Gastroesophageal sphincter (tissue), 4 donors: Measurements from ENCODE around the gene TPSD1. TPM values are rescaled to one million over a fixed set of nuclear protein-coding genes. Genes with fewer than 3 reads are reported as not detected.

ENCODE experiments used
- ATAC-seq: fragments of 150-250 bp; one replicate; pipeline ENCODE4 v1.9.1; 2016; ENCODE audit warnings: mild to moderate bottlenecking, moderate library complexity
- H3K27ac ChIP-seq, 4 donors: fragments of 200-600 bp; sonication (generic) in 3 of 4; 1 replicate in 3 of 4; 2 replicates in 1 of 4; pipeline ENCODE4 v1.5.1; 2016 to 2019
- H3K27me3 ChIP-seq: fragments of 200-600 bp; sonication (generic); one replicate; pipeline ENCODE4 v1.5.1; 2019
- H3K36me3 ChIP-seq, 2 donors: fragments of 200-600 bp; sonication (generic); one replicate each; pipeline ENCODE4 v1.5.1; 2019; ENCODE audit warnings: control low read depth in 1 of 2
- H3K4me1 ChIP-seq, 3 donors: fragments of 200-600 bp; sonication (generic); 1 replicate in 2 of 3; 2 replicates in 1 of 3; pipeline ENCODE4 v1.5.1; 2016 to 2019; ENCODE audit warnings: control low read depth in 2 of 3
- H3K4me3 ChIP-seq, 2 donors: fragments of 200-600 bp; sonication (generic); one replicate each; pipeline ENCODE4 v1.5.1; 2019; ENCODE audit warnings: mild to moderate bottlenecking in 1 of 2, moderate library complexity in 1 of 2
- H3K9me3 ChIP-seq, 3 donors: fragments of 200-600 bp; sonication (generic); one replicate each; pipeline ENCODE4 v1.5.1; 2017 to 2019; ENCODE audit warnings: control low read depth in 2 of 3
- CTCF ChIP-seq, 4 experiments: fragments of 200-600 bp in 2 of 4; fragments of 450-650 bp in 2 of 4; sonication (generic) in 1 of 4; IDR thresholded peaks; one replicate each; pipeline ENCODE4 v1.5.1; 2017 to 2019; ENCODE audit warnings: antibody characterized with exemption in 4 of 4, mild to moderate bottlenecking in 2 of 4, moderate library complexity in 2 of 4
- EP300 ChIP-seq: sonication (generic); formaldehyde crosslinking; IDR thresholded peaks from one replicate; pipeline ENCODE4 v1.6.1; 2017; ENCODE audit warnings: antibody characterized with exemption, mild to moderate bottlenecking
- POLR2A ChIP-seq, 2 donors: fragments of 450-650 bp; IDR thresholded peaks; one replicate each; pipeline ENCODE4 v1.6.1; 2017; ENCODE audit warnings: antibody characterized with exemption in 2 of 2, mild to moderate bottlenecking in 2 of 2, moderate library complexity in 1 of 2
- POLR2AphosphoS5 ChIP-seq: sonication (generic); formaldehyde crosslinking; IDR thresholded peaks from one replicate; pipeline ENCODE4 v1.6.1; 2017; ENCODE audit warnings: antibody characterized with exemption
- WGBS, 2 donors: methylation state at CpG; one replicate each; pipeline ENCODE4 v1.1.5; 2018; ENCODE audit warnings: low coverage in 1 of 2; 5-methylcytosine and 5-hydroxymethylcytosine counted together
- total RNA-seq, 4 donors: library from RNA; depleted of rRNA; stranded (reverse); fragments of >200 nt; gene quantifications; one replicate each; pipeline ENCODE4 v1.1.0, GENCODE V29; 2016

TPSD1 gene
- total RNA-seq, 4 donors from 2014 or later: 2.8 to 6.4 (median 3.7) TPM; not detected in 1

- TF ChIP-seq POLR2A (IDR thresholded peaks at IDR 0.05): no peak
- no peak for TF ChIP-seq EP300
- TF ChIP-seq CTCF (IDR thresholded peaks at IDR 0.05): no peak
- TF ChIP-seq POLR2AphosphoS5: no peak
- Histone ChIP-seq H3K9me3 (no peaks in the 10 kb centered on the region), H3K27ac (no peak overlapping the region), H3K4me1 (peaks cover 0 to 8% (median 0%) of the 10 kb centered on the region in 3 donors), H3K4me3 (no peak overlapping the region), H3K36me3 (no peaks in the 10 kb centered on the region), H3K27me3 (peaks cover 87% of the 10 kb centered on the region)
- no CpG with 5 or more reads among the region's 36 CpGs for WGBS, 2 donors
- ATAC-seq: no peak
Observed at GRCh38 chr16:1260101-1260680, 4.3 kb downstream of the TPSD1 start.

GRCh38 chr16:1261131-1261892 lies 5.4 kb downstream of the TPSD1 start:
- TF ChIP-seq POLR2A (IDR thresholded peaks at IDR 0.05) (no peak), POLR2AphosphoS5 (no peak), EP300 (no peak), CTCF (IDR thresholded peaks at IDR 0.05) (no peak)
- Histone ChIP-seq H3K36me3 (no peaks in the 10 kb centered on the region), H3K9me3 (no peaks in the 10 kb centered on the region), H3K27me3 (peaks cover 88% of the 10 kb centered on the region), H3K4me1 (peaks cover 0 to 8% (median 0%) of the 10 kb centered on the region in 3 donors), H3K4me3 (no peak overlapping the region), H3K27ac (no peak overlapping the region)
- no peak for ATAC-seq
- 60% methylated on average over 1 of the region's 47 CpGs; no CpG with 5 or more reads in 1 of the 2 donors for WGBS, 2 donors

- H3K27me3 ChIP-seq: peaks cover 83% of the 10 kb centered on the region
Observed at GRCh38 chr16:1262210-1262845, 6.5 kb downstream of the TPSD1 start.

GRCh38 chr16:1262846-1263221 lies 7.0 kb downstream of the TPSD1 start:
- no peak for ATAC-seq
- Histone ChIP-seq H3K4me3 (no peak overlapping the region), H3K9me3 (no peaks in the 10 kb centered on the region), H3K27ac (no peak overlapping the region), H3K27me3 (peaks cover 78% of the 10 kb centered on the region), H3K4me1 (peaks cover 0 to 8% (median 0%) of the 10 kb centered on the region in 3 donors), H3K36me3 (no peaks in the 10 kb centered on the region)
- WGBS, 2 donors: no CpG with 5 or more reads among the region's 9 CpGs
- TF ChIP-seq CTCF (IDR thresholded peaks at IDR 0.05): no peak
- TF ChIP-seq EP300: no peak
- no peak for TF ChIP-seq POLR2A (IDR thresholded peaks at IDR 0.05)
- no peak for TF ChIP-seq POLR2AphosphoS5

More at GRCh38 chr16:1262210-1262845, 6.5 kb downstream of the TPSD1 start:
- Histone ChIP-seq H3K27ac (no peak overlapping the region), H3K4me3 (no peak overlapping the region), H3K4me1 (peaks cover 0 to 8% (median 0%) of the 10 kb centered on the region in 3 donors), H3K9me3 (no peaks in the 10 kb centered on the region), H3K36me3 (no peaks in the 10 kb centered on the region)
- 63 to 100% methylated on average over 5 to 6 of the region's 32 CpGs for WGBS, 2 donors
- no peak for TF ChIP-seq POLR2A (IDR thresholded peaks at IDR 0.05)
- no peak for TF ChIP-seq CTCF (IDR thresholded peaks at IDR 0.05)
- TF ChIP-seq POLR2AphosphoS5: no peak
- TF ChIP-seq EP300: no peak
- no peak for ATAC-seq
